ENCODE results near the gene CDK12. TPM values are rescaled to one million over a fixed set of nuclear protein-coding genes. Genes with fewer than 3 reads are reported as not detected.
"Not testable (repeated sequence)": the region's sequence is repeated elsewhere in the genome, so short reads cannot be mapped to it uniquely, and the experiment has no call there.

Gene CDK12
- total and polyA plus RNA-seq, 4 experiments from 2014 or later = 0.87 to 114 (median 56.9) TPM

GRCh38 chr17:39487946-39488345 lies 26.7 kb downstream of the CDK12 start:
- POLR2A ChIA-PET (ENCODE audit: partially characterized antibody) = interaction anchor here (0.7 to 1.8 kb wide), 3 partner anchors 26 to 930 kb away, joined by 3 to 6 read pairs (median 3); partner anchors contain the start of gene CDK12
- no peak overlapping the region for H3K4me3 Mint-ChIP-seq
- intact Hi-C loops (cut with micrococcal nuclease) = no loop called here
- Histone ChIP-seq H3K4me1 (ENCODE audit: insufficient read depth, low read length) (no peaks in the 10 kb centered on the region), H3K27ac (ENCODE audit: low read depth, low read length) (no peak overlapping the region), H3K9me3 (ENCODE audit: control insufficient read depth in 1 of 2, low read length in 2 of 2) (no peaks in the 10 kb centered on the region), H3K4me3 (ENCODE audit: low read length in 2 of 2) (no peak overlapping the region), H3K36me3 (ENCODE audit: insufficient read depth, low read length) (peaks cover 23% of the 10 kb centered on the region), H3K27me3 (ENCODE audit: insufficient read depth, low read length) (no peaks in the 10 kb centered on the region)
- H3K4me1 Mint-ChIP-seq = peaks cover 6 to 10% (median 9%) of the 10 kb centered on the region in 4 donors
- no peaks in the 10 kb centered on the region for H3K9me3 Mint-ChIP-seq
- DNase-seq = no peak
- CTCF ChIA-PET (ENCODE audit: partially characterized antibody) = no interaction called here
- H3K36me3 Mint-ChIP-seq = peaks cover 15 to 28% of the 10 kb centered on the region in 2 donors
- no peaks in the 10 kb centered on the region for H3K27me3 Mint-ChIP-seq
- H3K27ac Mint-ChIP-seq = peak overlapping the region in 1 of 7 donors; percentile 41

DNA sequence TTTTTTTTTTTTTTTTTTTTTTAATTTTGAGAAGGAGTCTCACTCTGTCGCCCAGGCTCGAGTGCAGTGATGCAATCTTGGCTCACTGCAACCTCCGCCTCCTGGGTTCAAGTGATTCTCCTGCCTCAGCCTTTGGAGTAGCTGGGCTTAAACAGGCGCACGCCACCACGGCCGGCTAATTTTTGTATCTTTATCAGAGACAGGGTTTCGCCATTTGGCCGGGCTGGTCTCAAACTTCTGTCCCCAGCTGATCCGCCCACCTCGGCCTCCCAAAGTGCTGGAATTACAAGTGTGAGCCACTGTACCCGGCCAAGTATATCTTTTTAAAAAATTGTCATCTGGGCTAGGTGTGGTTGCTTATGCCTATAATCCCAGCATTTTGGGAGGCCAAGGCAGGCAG lies 35.6 kb downstream of the CDK12 start:
- H3K36me3 Mint-ChIP-seq = peaks cover 30 to 63% of the 10 kb centered on the region in 2 donors
- H3K27ac ChIP-seq (ENCODE audit: low read depth, low read length); H3K4me1 Mint-ChIP-seq; H3K9me3 Mint-ChIP-seq; intact Hi-C loops (cut with micrococcal nuclease); H3K4me3 Mint-ChIP-seq; H3K27me3 ChIP-seq (ENCODE audit: insufficient read depth, low read length); POLR2A ChIA-PET (ENCODE audit: partially characterized antibody); H3K27me3 Mint-ChIP-seq; H3K27ac Mint-ChIP-seq; H3K4me1 ChIP-seq (ENCODE audit: insufficient read depth, low read length); H3K9me3 ChIP-seq (ENCODE audit: control insufficient read depth in 1 of 2, low read length in 2 of 2); H3K4me3 ChIP-seq (ENCODE audit: low read length in 2 of 2); DNase-seq: not testable (repeated sequence)
- peaks cover 29% of the 10 kb centered on the region for H3K36me3 ChIP-seq (ENCODE audit: insufficient read depth, low read length)
- CTCF ChIA-PET (ENCODE audit: partially characterized antibody) = interaction anchor here (1.3 kb wide), 1 partner anchor 125 kb away, joined by 3 read pairs; no protein-coding TSS in a partner anchor

GRCh38 chr17:39507511-39507910 lies 46.2 kb downstream of the CDK12 start:
- ChIA-PET CTCF (ENCODE audit: partially characterized antibody) (interaction anchor here (1.2 kb wide), 1 partner anchor 40 kb away, joined by 4 read pairs; no protein-coding TSS in a partner anchor), POLR2A (ENCODE audit: partially characterized antibody) (no interaction called here)
- peaks cover 53 to 70% of the 10 kb centered on the region in 2 donors for H3K36me3 Mint-ChIP-seq

GRCh38 chr17:39508987-39509386 lies 47.7 kb downstream of the CDK12 start:
- no peaks in the 10 kb centered on the region for H3K27me3 ChIP-seq (ENCODE audit: insufficient read depth, low read length)
- H3K4me1 Mint-ChIP-seq = peaks cover 0 to 7% (median 3%) of the 10 kb centered on the region in 4 donors
- no peaks in the 10 kb centered on the region for H3K4me1 ChIP-seq (ENCODE audit: insufficient read depth, low read length)
- H3K9me3 ChIP-seq (ENCODE audit: control insufficient read depth in 1 of 2, low read length in 2 of 2) = no peaks in the 10 kb centered on the region
- H3K27me3 Mint-ChIP-seq = no peaks in the 10 kb centered on the region
- no peaks in the 10 kb centered on the region for H3K9me3 Mint-ChIP-seq
- peaks cover 49 to 67% of the 10 kb centered on the region in 2 donors for H3K36me3 Mint-ChIP-seq
- DNase-seq = no peak
- peaks cover 57% of the 10 kb centered on the region for H3K36me3 ChIP-seq (ENCODE audit: insufficient read depth, low read length)
- no peak overlapping the region for H3K4me3 ChIP-seq (ENCODE audit: low read length in 2 of 2)
- no peak overlapping the region for H3K27ac Mint-ChIP-seq
- ChIA-PET CTCF (ENCODE audit: partially characterized antibody) (interaction anchor here (1.1 kb wide), 1 partner anchor 113 kb away, joined by 3 read pairs; no protein-coding TSS in a partner anchor), POLR2A (ENCODE audit: partially characterized antibody) (interaction anchor here (0.6 to 2.0 kb wide), 3 partner anchors 46 to 355 kb away, joined by 3 to 5 read pairs (median 3); partner anchors contain the start of gene CDK12)
- no peak overlapping the region for H3K4me3 Mint-ChIP-seq
- intact Hi-C loops (cut with micrococcal nuclease) = no loop called here
- H3K27ac ChIP-seq (ENCODE audit: low read depth, low read length) = no peak overlapping the region

More at GRCh38 chr17:39507511-39507910, 46.2 kb downstream of the CDK12 start:
- intact Hi-C loops (cut with micrococcal nuclease) = no loop called here
- Histone ChIP-seq H3K27ac (ENCODE audit: low read depth, low read length) (no peak overlapping the region), H3K9me3 (ENCODE audit: control insufficient read depth in 1 of 2, low read length in 2 of 2) (no peaks in the 10 kb centered on the region), H3K27me3 (ENCODE audit: insufficient read depth, low read length) (no peaks in the 10 kb centered on the region), H3K36me3 (ENCODE audit: insufficient read depth, low read length) (peaks cover 59% of the 10 kb centered on the region), H3K4me1 (ENCODE audit: insufficient read depth, low read length) (no peaks in the 10 kb centered on the region), H3K4me3 (ENCODE audit: low read length in 2 of 2) (no peak overlapping the region)
- H3K9me3 Mint-ChIP-seq = no peaks in the 10 kb centered on the region
- H3K27me3 Mint-ChIP-seq = no peaks in the 10 kb centered on the region
- peaks cover 0 to 7% (median 3%) of the 10 kb centered on the region in 4 donors for H3K4me1 Mint-ChIP-seq
- DNase-seq = no peak
- no peak overlapping the region for H3K27ac Mint-ChIP-seq
- H3K4me3 Mint-ChIP-seq = no peak overlapping the region

GRCh38 chr17:39513309-39513708 lies 52.0 kb downstream of the CDK12 start:
- ChIA-PET CTCF (ENCODE audit: partially characterized antibody) (no interaction called here), POLR2A (ENCODE audit: partially characterized antibody) (no interaction called here)
- Histone ChIP-seq H3K36me3 (ENCODE audit: insufficient read depth, low read length) (peaks cover 58% of the 10 kb centered on the region), H3K27me3 (ENCODE audit: insufficient read depth, low read length) (no peaks in the 10 kb centered on the region), H3K9me3 (ENCODE audit: control insufficient read depth in 1 of 2, low read length in 2 of 2) (no peaks in the 10 kb centered on the region), H3K27ac (ENCODE audit: low read depth, low read length) (no peak overlapping the region), H3K4me1 (ENCODE audit: insufficient read depth, low read length) (no peaks in the 10 kb centered on the region), H3K4me3 (ENCODE audit: low read length in 2 of 2) (no peak overlapping the region)
- intact Hi-C loops (cut with micrococcal nuclease) = no loop called here
- Mint-ChIP-seq H3K27me3 (no peaks in the 10 kb centered on the region), H3K4me3 (no peak overlapping the region), H3K36me3 (peaks cover 47 to 70% of the 10 kb centered on the region in 2 donors), H3K4me1 (peaks cover 0 to 3% (median 2%) of the 10 kb centered on the region in 4 donors), H3K9me3 (no peaks in the 10 kb centered on the region), H3K27ac (peak overlapping the region in 3 of 7 donors; percentile 32 to 77 (median 53))
- DNase-seq = no peak

DNA sequence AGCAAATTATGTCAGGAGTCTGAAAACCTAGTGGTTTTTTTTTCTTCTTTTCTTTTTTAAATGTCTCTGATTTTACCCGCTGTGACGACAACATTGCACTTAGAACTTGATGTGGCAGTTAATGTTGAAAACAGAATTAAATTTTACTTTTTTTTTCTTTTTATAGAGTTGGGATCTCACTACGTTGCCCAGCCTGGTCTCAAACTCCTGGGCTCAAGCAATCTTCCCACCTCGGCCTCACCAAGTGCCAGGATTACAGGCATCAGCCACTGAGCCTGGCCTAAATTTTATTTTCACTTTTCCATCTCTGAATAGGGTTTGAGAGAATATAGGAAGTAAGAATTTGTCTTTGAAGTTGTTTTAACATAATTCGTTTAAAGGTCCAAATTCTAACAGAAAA lies 52.6 kb downstream of the CDK12 start:
- intact Hi-C loops (cut with micrococcal nuclease) = no loop called here
- Mint-ChIP-seq H3K4me3 (no peak overlapping the region), H3K27ac (no peak overlapping the region), H3K4me1 (peaks cover 0 to 3% (median 2%) of the 10 kb centered on the region in 4 donors), H3K9me3 (no peaks in the 10 kb centered on the region), H3K27me3 (no peaks in the 10 kb centered on the region), H3K36me3 (peaks cover 47 to 71% of the 10 kb centered on the region in 2 donors)
- ChIA-PET POLR2A (ENCODE audit: partially characterized antibody) (interaction anchor here (0.6 kb wide), 1 partner anchor 624 kb away, joined by 3 read pairs; no protein-coding TSS in a partner anchor), CTCF (ENCODE audit: partially characterized antibody) (no interaction called here)
- Histone ChIP-seq H3K4me3 (ENCODE audit: low read length in 2 of 2) (no peak overlapping the region), H3K27ac (ENCODE audit: low read depth, low read length) (no peak overlapping the region), H3K4me1 (ENCODE audit: insufficient read depth, low read length) (no peaks in the 10 kb centered on the region), H3K27me3 (ENCODE audit: insufficient read depth, low read length) (no peaks in the 10 kb centered on the region), H3K9me3 (ENCODE audit: control insufficient read depth in 1 of 2, low read length in 2 of 2) (no peaks in the 10 kb centered on the region), H3K36me3 (ENCODE audit: insufficient read depth, low read length) (peaks cover 55% of the 10 kb centered on the region)
- no peak for DNase-seq

DNA sequence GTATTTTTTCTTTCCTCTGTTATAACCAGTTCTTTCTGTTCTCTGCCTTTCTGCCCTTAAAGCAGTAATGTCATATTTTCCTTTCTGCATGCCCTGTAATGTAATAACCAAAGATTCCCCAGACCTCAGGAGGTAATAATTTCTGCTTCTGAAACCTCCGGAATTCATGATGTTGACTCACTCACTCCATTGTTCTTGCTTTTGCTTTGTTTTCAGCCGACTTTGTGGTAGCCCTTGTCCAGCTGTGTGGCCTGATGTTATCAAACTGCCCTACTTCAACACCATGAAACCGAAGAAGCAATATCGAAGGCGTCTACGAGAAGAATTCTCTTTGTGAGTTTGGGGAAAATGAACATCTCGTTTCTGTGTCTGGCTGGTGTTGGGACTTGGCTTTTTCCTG lies 55.9 kb downstream of the CDK12 start:
- H3K4me1 ChIP-seq (ENCODE audit: insufficient read depth, low read length) = no peaks in the 10 kb centered on the region
- intact Hi-C loops (cut with micrococcal nuclease) = no loop called here
- Mint-ChIP-seq H3K27me3 (no peaks in the 10 kb centered on the region), H3K27ac (peak overlapping the region in 1 of 7 donors; percentile 26), H3K36me3 (peaks cover 33 to 61% of the 10 kb centered on the region in 2 donors), H3K4me1 (peaks cover 0 to 1% (median 0%) of the 10 kb centered on the region in 4 donors), H3K9me3 (no peaks in the 10 kb centered on the region), H3K4me3 (no peak overlapping the region)
- no peak for DNase-seq
- CTCF ChIA-PET (ENCODE audit: partially characterized antibody) = no interaction called here
- H3K36me3 ChIP-seq (ENCODE audit: insufficient read depth, low read length) = peaks cover 59% of the 10 kb centered on the region
- no peaks in the 10 kb centered on the region for H3K9me3 ChIP-seq (ENCODE audit: control insufficient read depth in 1 of 2, low read length in 2 of 2)
- H3K4me3 ChIP-seq (ENCODE audit: low read length in 2 of 2) = no peak overlapping the region
- POLR2A ChIA-PET (ENCODE audit: partially characterized antibody) = no interaction called here
- no peaks in the 10 kb centered on the region for H3K27me3 ChIP-seq (ENCODE audit: insufficient read depth, low read length)
- H3K27ac ChIP-seq (ENCODE audit: low read depth, low read length) = no peak overlapping the region
